ENCODE measurements around the gene NUDT2.

GRCh38 chr9:34386656-34387055, 57.3 kb downstream of the NUDT2 start:
- TF ChIP-seq CTCF (conservative IDR thresholded peaks at IDR 0.05 in 1 of 2, IDR thresholded peaks at IDR 0.05 in 1 of 2; ENCODE audit: low read depth in 1 of 2, low read length in 2 of 2) (no peak), EZH2 (IDR thresholded peaks at IDR 0.05; ENCODE audit: low read length, missing control alignments) (no peak)

All from fibroblast of lung (primary cell).